Measurements from ENCODE around the gene CDC20. TPM values are rescaled to one million over a fixed set of nuclear protein-coding genes. Genes with fewer than 3 reads are reported as not detected.

CDC20 gene
- polyA plus RNA-seq, 1 of the 3 experiments (the other 2 are of a cell fraction): 82.7 TPM

DNA sequence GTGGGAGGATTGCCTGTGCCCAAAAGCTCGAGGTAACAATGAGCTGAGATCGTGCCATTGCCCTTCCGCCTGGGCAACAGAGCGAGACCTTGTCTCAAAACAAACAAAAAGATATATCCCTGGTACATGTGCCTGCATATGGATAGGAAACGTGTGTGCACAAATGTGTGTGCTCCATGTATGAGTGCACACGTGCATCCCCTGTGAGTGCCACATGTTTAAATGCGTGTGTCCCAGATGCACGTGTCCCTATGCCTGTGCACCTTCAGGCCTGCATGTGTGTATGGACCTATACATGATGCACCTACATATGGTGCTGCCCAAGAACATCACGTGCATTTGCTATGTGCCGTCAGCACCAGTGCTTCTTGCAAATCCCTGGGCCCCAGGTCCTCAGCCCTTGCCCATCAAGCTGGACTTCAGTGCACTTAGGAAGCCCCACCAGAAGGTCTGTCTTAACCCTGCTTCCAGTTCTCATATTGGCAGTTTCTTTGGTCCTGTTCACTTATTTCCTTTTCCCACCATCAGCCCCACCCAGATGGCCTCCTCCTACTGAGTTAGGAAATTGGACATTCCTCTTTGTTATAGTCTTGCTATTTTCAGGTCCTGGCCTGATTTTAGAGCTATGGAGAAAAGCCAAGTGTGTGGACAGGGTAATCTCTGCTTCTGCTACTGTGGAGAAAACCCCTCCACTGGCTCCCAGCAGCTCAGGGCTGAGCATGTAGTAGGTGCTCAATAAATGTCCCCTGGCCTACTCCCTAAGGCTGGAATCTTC lies 42.6 kb upstream of the CDC20 start:
- 73% methylated on average over 10 of the region's 10 CpGs for WGBS (ENCODE audit: low lambda C conversion rate)
- CTCF ChIA-PET: interaction anchor here (0.8 to 1.5 kb wide), 3 partner anchors 9 to 222 kb away, joined by 3 to 4 read pairs (median 3); no protein-coding TSS in a partner anchor
- no peaks in the 10 kb centered on the region for H3K36me3 ChIP-seq (replicated peaks in 1 of 2; ENCODE audit: control insufficient read depth in 1 of 2, insufficient read depth in 2 of 2, low read length in 1 of 2)

DNA sequence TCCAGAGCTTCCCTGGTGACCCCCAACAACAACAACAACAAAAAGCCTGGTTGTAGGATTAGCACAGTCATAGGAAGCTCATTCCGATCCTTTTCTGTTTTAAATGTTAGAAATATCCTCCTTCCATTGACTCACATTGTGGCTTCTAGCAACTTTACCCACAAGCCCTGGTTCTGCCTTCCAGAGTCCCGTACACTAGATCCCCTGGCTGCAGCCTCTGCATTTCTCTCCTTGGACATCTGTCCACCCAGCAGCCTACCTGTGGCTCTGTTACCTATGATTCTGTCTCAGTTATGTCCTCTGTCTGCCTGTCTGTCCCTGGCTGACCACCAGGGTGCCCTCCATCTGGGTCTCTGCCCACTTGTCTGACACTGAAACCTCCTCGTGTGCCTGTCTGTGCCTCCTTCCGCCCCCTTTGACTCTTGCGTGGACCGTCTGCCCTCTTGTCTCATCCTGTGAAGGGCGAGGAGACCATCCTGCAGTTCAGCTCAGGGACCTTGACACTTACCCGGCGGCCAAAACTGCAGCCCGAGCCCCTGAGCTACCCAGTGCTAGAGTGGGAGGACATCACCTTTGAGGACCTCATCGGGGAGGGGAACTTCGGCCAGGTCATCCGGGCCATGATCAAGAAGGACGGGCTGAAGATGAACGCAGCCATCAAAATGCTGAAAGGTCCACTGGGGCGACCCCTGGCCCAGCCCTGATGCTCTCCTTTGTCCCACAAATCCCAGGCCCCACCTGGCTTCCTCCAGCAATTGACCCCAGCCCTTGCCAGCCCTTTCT lies 41.9 kb upstream of the CDC20 start:
- Histone ChIP-seq H3K9me3 (no peaks in the 10 kb centered on the region), H3K9me2 (no peaks in the 10 kb centered on the region), H3K4me1 (ENCODE audit: control insufficient read depth in 1 of 2, insufficient read depth in 2 of 2, low read depth in 1 of 2, low read length in 1 of 2) (no peaks in the 10 kb centered on the region), H2AFZ (ENCODE audit: low read depth) (no peak overlapping the region), H4K20me1 (ENCODE audit: insufficient read depth) (no peaks in the 10 kb centered on the region), H3K9ac (no peak overlapping the region), H3K4me2 (no peak overlapping the region), H3K36me3 (replicated peaks in 1 of 2; ENCODE audit: control insufficient read depth in 1 of 2, insufficient read depth in 2 of 2, low read length in 1 of 2) (no peaks in the 10 kb centered on the region), H3K27me3 (ENCODE audit: insufficient read depth) (no peaks in the 10 kb centered on the region), H3F3A (replicated peaks; ENCODE audit: insufficient read depth) (no peaks in the 10 kb centered on the region), H3K27ac (ENCODE audit: low read depth in 2 of 2, low read length in 1 of 2) (no peak overlapping the region), H3K4me3 (ENCODE audit: low read depth in 2 of 2, low read length in 1 of 2) (no peak overlapping the region), H3K79me2 (ENCODE audit: insufficient read depth) (no peaks in the 10 kb centered on the region)
- POLR2A ChIA-PET: no interaction called here
- TF ChIP-seq, protein P1, sequence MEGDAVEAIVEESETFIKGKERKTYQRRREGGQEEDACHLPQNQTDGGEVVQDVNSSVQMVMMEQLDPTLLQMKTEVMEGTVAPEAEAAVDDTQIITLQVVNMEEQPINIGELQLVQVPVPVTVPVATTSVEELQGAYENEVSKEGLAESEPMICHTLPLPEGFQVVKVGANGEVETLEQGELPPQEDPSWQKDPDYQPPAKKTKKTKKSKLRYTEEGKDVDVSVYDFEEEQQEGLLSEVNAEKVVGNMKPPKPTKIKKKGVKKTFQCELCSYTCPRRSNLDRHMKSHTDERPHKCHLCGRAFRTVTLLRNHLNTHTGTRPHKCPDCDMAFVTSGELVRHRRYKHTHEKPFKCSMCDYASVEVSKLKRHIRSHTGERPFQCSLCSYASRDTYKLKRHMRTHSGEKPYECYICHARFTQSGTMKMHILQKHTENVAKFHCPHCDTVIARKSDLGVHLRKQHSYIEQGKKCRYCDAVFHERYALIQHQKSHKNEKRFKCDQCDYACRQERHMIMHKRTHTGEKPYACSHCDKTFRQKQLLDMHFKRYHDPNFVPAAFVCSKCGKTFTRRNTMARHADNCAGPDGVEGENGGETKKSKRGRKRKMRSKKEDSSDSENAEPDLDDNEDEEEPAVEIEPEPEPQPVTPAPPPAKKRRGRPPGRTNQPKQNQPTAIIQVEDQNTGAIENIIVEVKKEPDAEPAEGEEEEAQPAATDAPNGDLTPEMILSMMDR (IDR thresholded peaks at IDR 0.05): 0 out of 2 replicates have a peak, but pooled peaks have one; percentile 12
- TF ChIP-seq, protein P2, sequence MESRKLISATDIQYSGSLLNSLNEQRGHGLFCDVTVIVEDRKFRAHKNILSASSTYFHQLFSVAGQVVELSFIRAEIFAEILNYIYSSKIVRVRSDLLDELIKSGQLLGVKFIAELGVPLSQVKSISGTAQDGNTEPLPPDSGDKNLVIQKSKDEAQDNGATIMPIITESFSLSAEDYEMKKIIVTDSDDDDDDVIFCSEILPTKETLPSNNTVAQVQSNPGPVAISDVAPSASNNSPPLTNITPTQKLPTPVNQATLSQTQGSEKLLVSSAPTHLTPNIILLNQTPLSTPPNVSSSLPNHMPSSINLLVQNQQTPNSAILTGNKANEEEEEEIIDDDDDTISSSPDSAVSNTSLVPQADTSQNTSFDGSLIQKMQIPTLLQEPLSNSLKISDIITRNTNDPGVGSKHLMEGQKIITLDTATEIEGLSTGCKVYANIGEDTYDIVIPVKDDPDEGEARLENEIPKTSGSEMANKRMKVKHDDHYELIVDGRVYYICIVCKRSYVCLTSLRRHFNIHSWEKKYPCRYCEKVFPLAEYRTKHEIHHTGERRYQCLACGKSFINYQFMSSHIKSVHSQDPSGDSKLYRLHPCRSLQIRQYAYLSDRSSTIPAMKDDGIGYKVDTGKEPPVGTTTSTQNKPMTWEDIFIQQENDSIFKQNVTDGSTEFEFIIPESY (IDR thresholded peaks at IDR 0.05; ENCODE audit: borderline replicate concordance, low read depth): no peak
- CTCF ChIA-PET: interaction anchor here (0.8 to 1.5 kb wide), 3 partner anchors 10 to 223 kb away, joined by 3 to 4 read pairs (median 3); no protein-coding TSS in a partner anchor
- WGBS (ENCODE audit: low lambda C conversion rate): 80% methylated on average over 12 of the region's 16 CpGs
- no peak for DNase-seq

More for the DNA sequence above, 42.6 kb upstream of the CDC20 start:
- no peaks in the 10 kb centered on the region for H3K27me3 ChIP-seq (ENCODE audit: insufficient read depth)
- TF ChIP-seq, protein P3, sequence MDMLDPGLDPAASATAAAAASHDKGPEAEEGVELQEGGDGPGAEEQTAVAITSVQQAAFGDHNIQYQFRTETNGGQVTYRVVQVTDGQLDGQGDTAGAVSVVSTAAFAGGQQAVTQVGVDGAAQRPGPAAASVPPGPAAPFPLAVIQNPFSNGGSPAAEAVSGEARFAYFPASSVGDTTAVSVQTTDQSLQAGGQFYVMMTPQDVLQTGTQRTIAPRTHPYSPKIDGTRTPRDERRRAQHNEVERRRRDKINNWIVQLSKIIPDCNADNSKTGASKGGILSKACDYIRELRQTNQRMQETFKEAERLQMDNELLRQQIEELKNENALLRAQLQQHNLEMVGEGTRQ (IDR thresholded peaks at IDR 0.05; ENCODE audit: borderline replicate concordance, low read depth, low read length): no peak
- no peaks in the 10 kb centered on the region for H3K9me3 ChIP-seq
- no peak overlapping the region for H2AFZ ChIP-seq (ENCODE audit: low read depth)
- H3K4me1 ChIP-seq (ENCODE audit: control insufficient read depth in 1 of 2, insufficient read depth in 2 of 2, low read depth in 1 of 2, low read length in 1 of 2): no peaks in the 10 kb centered on the region
- no peaks in the 10 kb centered on the region for H3K9me2 ChIP-seq
- H3K79me2 ChIP-seq (ENCODE audit: insufficient read depth): no peaks in the 10 kb centered on the region
- H3F3A ChIP-seq (replicated peaks; ENCODE audit: insufficient read depth): no peaks in the 10 kb centered on the region
- no peaks in the 10 kb centered on the region for H4K20me1 ChIP-seq (ENCODE audit: insufficient read depth)
- DNase-seq: no peak
- H3K27ac ChIP-seq (ENCODE audit: low read depth in 2 of 2, low read length in 1 of 2): no peak overlapping the region
- H3K9ac ChIP-seq: no peak overlapping the region
- no peak overlapping the region for H3K4me2 ChIP-seq
- no peak overlapping the region for H3K4me3 ChIP-seq (ENCODE audit: low read depth in 2 of 2, low read length in 1 of 2)
- POLR2A ChIA-PET: no interaction called here
